Brain microvascular endothelial cell (primary cell): Measurements from ENCODE around the gene CD8A.

Source experiments
- DNase-seq: peaks from one replicate; pipeline ENCODE4 v3.0.0-alpha.2; 2020
- H3K27ac ChIP-seq: fragments of 250-450 bp; sonication (Bioruptor Pico); 2 replicates; pipeline ENCODE4 v1.5.1; 2020; ENCODE audit warnings: mild to moderate bottlenecking, moderate library complexity
- H3K27me3 ChIP-seq: fragments of 250-450 bp; sonication (Bioruptor Pico); replicated peaks from 2 replicates; pipeline ENCODE4 v1.5.1; 2020; ENCODE audit warnings: mild to moderate bottlenecking
- H3K36me3 ChIP-seq: fragments of 250-450 bp; sonication (Bioruptor Pico); replicated peaks from 2 replicates; pipeline ENCODE4 v1.5.1; 2020; ENCODE audit warnings: mild to moderate bottlenecking
- H3K4me3 ChIP-seq: 2 replicates; pipeline ENCODE4 v1.5.1; 2011; ENCODE audit warnings: low read depth, mild to moderate bottlenecking, control low read depth, low read length, moderate library complexity
- in situ Hi-C: cut with HindIII; loops from 2 replicates; pipeline ENCODE4 v1.10.0; 2017; ENCODE audit warnings: low sequenced_read_pairs, low pct_ligation_motif_present
- TF ChIP-seq, protein P1 (sequence below): IDR thresholded peaks from 2 replicates; pipeline ENCODE4 v1.5.1; 2011; ENCODE audit warnings: low read depth, mild to moderate bottlenecking, moderate library complexity, low read length, control low read depth, inconsistent platforms; ENCODE audit errors: missing control alignments

Gene CD8A

GRCh38 chr2:86832334-86833096 lies 41.8 kb upstream of the CD8A start:
- in situ Hi-C loops: no loop called here
- TF ChIP-seq, protein P1, sequence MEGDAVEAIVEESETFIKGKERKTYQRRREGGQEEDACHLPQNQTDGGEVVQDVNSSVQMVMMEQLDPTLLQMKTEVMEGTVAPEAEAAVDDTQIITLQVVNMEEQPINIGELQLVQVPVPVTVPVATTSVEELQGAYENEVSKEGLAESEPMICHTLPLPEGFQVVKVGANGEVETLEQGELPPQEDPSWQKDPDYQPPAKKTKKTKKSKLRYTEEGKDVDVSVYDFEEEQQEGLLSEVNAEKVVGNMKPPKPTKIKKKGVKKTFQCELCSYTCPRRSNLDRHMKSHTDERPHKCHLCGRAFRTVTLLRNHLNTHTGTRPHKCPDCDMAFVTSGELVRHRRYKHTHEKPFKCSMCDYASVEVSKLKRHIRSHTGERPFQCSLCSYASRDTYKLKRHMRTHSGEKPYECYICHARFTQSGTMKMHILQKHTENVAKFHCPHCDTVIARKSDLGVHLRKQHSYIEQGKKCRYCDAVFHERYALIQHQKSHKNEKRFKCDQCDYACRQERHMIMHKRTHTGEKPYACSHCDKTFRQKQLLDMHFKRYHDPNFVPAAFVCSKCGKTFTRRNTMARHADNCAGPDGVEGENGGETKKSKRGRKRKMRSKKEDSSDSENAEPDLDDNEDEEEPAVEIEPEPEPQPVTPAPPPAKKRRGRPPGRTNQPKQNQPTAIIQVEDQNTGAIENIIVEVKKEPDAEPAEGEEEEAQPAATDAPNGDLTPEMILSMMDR: no peak
- Histone ChIP-seq H3K27me3 (no peaks in the 10 kb centered on the region), H3K4me3 (no peak overlapping the region), H3K27ac (no peak overlapping the region), H3K36me3 (no peaks in the 10 kb centered on the region)
- DNase-seq: no peak

DNA sequence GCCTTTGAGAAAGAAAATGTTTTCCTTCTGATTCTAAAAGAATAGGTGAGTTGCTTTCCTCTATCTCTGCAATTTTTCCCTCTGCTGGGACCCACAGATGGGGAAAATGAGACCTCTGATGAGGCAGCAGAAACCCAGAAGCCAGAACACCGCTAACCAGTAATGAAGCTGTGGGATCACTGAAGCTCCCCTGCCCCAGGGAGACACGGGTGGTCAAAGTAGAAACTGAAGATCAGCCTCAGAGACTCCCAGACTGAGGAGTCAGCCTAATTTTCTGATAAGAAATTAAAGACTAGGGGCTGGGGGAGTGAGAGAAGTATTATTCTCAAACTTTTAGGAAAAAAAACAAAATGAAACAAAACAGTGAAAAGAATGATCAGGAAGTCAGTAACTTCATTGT lies 40.8 kb upstream of the CD8A start:
- no peaks in the 10 kb centered on the region for H3K27me3 ChIP-seq
- no peak overlapping the region for H3K4me3 ChIP-seq
- TF ChIP-seq, protein P1: no peak
- no peak for DNase-seq
- in situ Hi-C loops: no loop called here
- no peaks in the 10 kb centered on the region for H3K36me3 ChIP-seq
- H3K27ac ChIP-seq: no peak overlapping the region

DNA sequence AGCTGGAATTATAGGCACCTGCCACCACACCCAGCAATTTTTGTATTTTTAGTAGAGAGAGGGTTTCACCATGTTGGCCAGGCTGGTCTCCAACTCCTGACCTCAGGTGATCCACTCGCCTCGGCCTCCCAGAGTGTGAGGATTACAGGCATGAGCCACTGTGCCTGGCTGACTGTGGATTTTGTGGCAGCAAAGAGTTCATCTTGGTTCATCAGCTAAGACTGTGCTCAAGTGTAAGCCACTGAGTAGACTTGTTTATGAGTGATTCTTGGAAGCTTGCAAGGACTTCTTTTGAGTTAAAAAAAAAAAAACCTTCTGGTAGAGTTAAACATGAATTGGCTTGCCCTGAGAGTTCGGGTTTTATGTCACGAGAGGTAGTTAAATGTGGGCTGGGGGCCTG lies 36.2 kb upstream of the CD8A start:
- TF ChIP-seq, protein P1: no peak

DNA sequence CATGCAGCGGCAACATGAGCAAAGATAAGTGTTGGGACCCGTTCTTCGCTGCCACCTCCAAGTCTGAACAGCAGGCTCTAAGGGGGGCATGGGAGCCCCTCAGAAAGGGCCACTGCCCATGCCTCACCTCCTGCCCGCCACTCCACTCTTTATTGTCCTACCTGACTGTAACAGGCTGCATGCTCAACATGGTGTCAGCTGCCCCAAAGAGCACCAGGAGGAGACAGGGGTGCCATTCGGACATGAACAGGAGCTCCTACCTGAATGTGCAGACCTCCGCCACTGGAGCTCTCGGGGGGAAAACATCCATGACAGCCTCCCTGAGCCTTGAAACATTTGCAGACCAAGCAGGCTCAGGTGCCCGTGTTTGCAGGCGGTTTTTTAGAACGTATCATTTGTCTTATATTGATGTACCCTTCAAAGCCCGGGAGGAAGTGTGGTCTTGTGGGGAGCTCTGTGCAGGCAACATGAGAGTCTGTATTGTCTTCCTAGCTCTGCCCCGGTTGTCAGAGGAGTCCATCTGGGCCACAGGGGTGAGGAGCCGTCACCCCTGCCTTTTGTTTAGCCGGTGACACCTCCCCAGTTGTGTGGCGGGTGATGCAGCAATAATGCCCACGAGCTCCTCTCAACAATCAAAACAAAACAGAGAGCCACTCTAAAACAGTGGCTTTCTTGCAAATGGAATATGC lies 35.1 kb upstream of the CD8A start:
- H3K4me3 ChIP-seq: no peak overlapping the region
- TF ChIP-seq, protein P1: no peak
- H3K27me3 ChIP-seq: no peaks in the 10 kb centered on the region
- no peak for DNase-seq
- in situ Hi-C loops: no loop called here
- no peaks in the 10 kb centered on the region for H3K36me3 ChIP-seq
- no peak overlapping the region for H3K27ac ChIP-seq

More for the DNA sequence above, 36.2 kb upstream of the CD8A start:
- H3K27ac ChIP-seq: no peak overlapping the region
- in situ Hi-C loops: no loop called here
- no peaks in the 10 kb centered on the region for H3K36me3 ChIP-seq
- DNase-seq: no peak
- H3K4me3 ChIP-seq: no peak overlapping the region
- no peaks in the 10 kb centered on the region for H3K27me3 ChIP-seq

- no peak for DNase-seq
- TF ChIP-seq, protein P1: no peak
- Histone ChIP-seq H3K4me3 (no peak overlapping the region), H3K36me3 (no peaks in the 10 kb centered on the region), H3K27ac (no peak overlapping the region), H3K27me3 (no peaks in the 10 kb centered on the region)
- in situ Hi-C loops: no loop called here
These were observed 34.5 kb upstream of the CD8A start for GRCh38 chr2:86825036-86825692.
